ENCODE measurements around the gene LRCH1.
A peak's percentile ranks its signal among the peaks of the same experiment; 100 is the strongest.

LRCH1 gene

GRCh38 chr13:46551410-46552302, 1.3 kb upstream of the LRCH1 start:
- peak overlapping the region; percentile 98 for H3K4me3 ChIP-seq (ENCODE audit: extremely low read depth, insufficient read depth, low read length, poor library complexity, severe bottlenecking)

GRCh38 chr13:46552303-46552682, 677 bp upstream of the LRCH1 start:
- Histone ChIP-seq H3K36me3 (ENCODE audit: control insufficient read depth, insufficient read depth, low read length) (no peaks in the 10 kb centered on the region), H3K4me1 (ENCODE audit: control insufficient read depth, insufficient read depth, low read length, poor library complexity, severe bottlenecking) (peaks cover 15% of the 10 kb centered on the region), H3K27ac (ENCODE audit: low read depth, low read length, severe bottlenecking) (peak overlapping the region; percentile 64), H3K9me3 (ENCODE audit: control insufficient read depth, low read length) (no peaks in the 10 kb centered on the region), H3K4me3 (ENCODE audit: extremely low read depth, insufficient read depth, low read length, poor library complexity, severe bottlenecking) (peak overlapping the region; percentile 98)
- 70 to 79% methylated on average over 12 of the region's 12 CpGs for WGBS, 2 experiments (ENCODE audit: insufficient coverage in 2 of 2)

More at GRCh38 chr13:46551410-46552302, 1.3 kb upstream of the LRCH1 start:
- Histone ChIP-seq H3K27ac (ENCODE audit: low read depth, low read length, severe bottlenecking) (no peak overlapping the region), H3K4me1 (ENCODE audit: control insufficient read depth, insufficient read depth, low read length, poor library complexity, severe bottlenecking) (peaks cover 18% of the 10 kb centered on the region), H3K9me3 (ENCODE audit: control insufficient read depth, low read length) (no peaks in the 10 kb centered on the region), H3K36me3 (ENCODE audit: control insufficient read depth, insufficient read depth, low read length) (no peaks in the 10 kb centered on the region)
- WGBS, 2 experiments (ENCODE audit: insufficient coverage in 2 of 2) = 44 to 50% methylated on average over 10 to 18 of the region's 22 CpGs

- WGBS, 2 experiments (ENCODE audit: insufficient coverage in 2 of 2) = 1% methylated on average over 11 to 24 of the region's 34 CpGs
- Histone ChIP-seq H3K9me3 (ENCODE audit: control insufficient read depth, low read length) (no peaks in the 10 kb centered on the region), H3K27ac (ENCODE audit: low read depth, low read length, severe bottlenecking) (peak overlapping the region; percentile 80), H3K4me3 (ENCODE audit: extremely low read depth, insufficient read depth, low read length, poor library complexity, severe bottlenecking) (peak overlapping the region; percentile 98), H3K4me1 (ENCODE audit: control insufficient read depth, insufficient read depth, low read length, poor library complexity, severe bottlenecking) (peaks cover 17% of the 10 kb centered on the region), H3K36me3 (ENCODE audit: control insufficient read depth, insufficient read depth, low read length) (no peaks in the 10 kb centered on the region)
Measured at GRCh38 chr13:46553521-46553885, 533 bp downstream of the LRCH1 start.

GRCh38 chr13:46553886-46554858, 1.2 kb downstream of the LRCH1 start:
- Histone ChIP-seq H3K27ac (ENCODE audit: low read depth, low read length, severe bottlenecking) (peak overlapping the region; percentile 80), H3K4me1 (ENCODE audit: control insufficient read depth, insufficient read depth, low read length, poor library complexity, severe bottlenecking) (peaks cover 20% of the 10 kb centered on the region), H3K9me3 (ENCODE audit: control insufficient read depth, low read length) (no peaks in the 10 kb centered on the region), H3K4me3 (ENCODE audit: extremely low read depth, insufficient read depth, low read length, poor library complexity, severe bottlenecking) (peak overlapping the region; percentile 98), H3K36me3 (ENCODE audit: control insufficient read depth, insufficient read depth, low read length) (no peaks in the 10 kb centered on the region)
- WGBS, 2 experiments (ENCODE audit: insufficient coverage in 2 of 2) = 1% methylated on average over 55 to 70 of the region's 75 CpGs

- Histone ChIP-seq H3K36me3 (ENCODE audit: control insufficient read depth, insufficient read depth, low read length) (no peaks in the 10 kb centered on the region), H3K27ac (ENCODE audit: low read depth, low read length, severe bottlenecking) (no peak overlapping the region), H3K9me3 (ENCODE audit: control insufficient read depth, low read length) (no peaks in the 10 kb centered on the region), H3K4me3 (ENCODE audit: extremely low read depth, insufficient read depth, low read length, poor library complexity, severe bottlenecking) (peak overlapping the region; percentile 98), H3K4me1 (ENCODE audit: control insufficient read depth, insufficient read depth, low read length, poor library complexity, severe bottlenecking) (peaks cover 20% of the 10 kb centered on the region)
- WGBS, 2 experiments (ENCODE audit: insufficient coverage in 2 of 2) = 88 to 100% methylated on average over 1 of the region's 2 CpGs
Measured at GRCh38 chr13:46554951-46555350, 2.0 kb downstream of the LRCH1 start.

GRCh38 chr13:46555722-46556417, 2.9 kb downstream of the LRCH1 start:
- Histone ChIP-seq H3K36me3 (ENCODE audit: control insufficient read depth, insufficient read depth, low read length) (no peaks in the 10 kb centered on the region), H3K27ac (ENCODE audit: low read depth, low read length, severe bottlenecking) (no peak overlapping the region), H3K4me3 (ENCODE audit: extremely low read depth, insufficient read depth, low read length, poor library complexity, severe bottlenecking) (peak overlapping the region; percentile 98), H3K4me1 (ENCODE audit: control insufficient read depth, insufficient read depth, low read length, poor library complexity, severe bottlenecking) (peaks cover 20% of the 10 kb centered on the region), H3K9me3 (ENCODE audit: control insufficient read depth, low read length) (no peaks in the 10 kb centered on the region)
- 100% methylated on average over 1 of the region's 4 CpGs; no CpG with 5 or more reads in 1 of the 2 experiments for whole genome bisulfite sequencing, 2 experiments (ENCODE audit: insufficient coverage in 2 of 2)

- Histone ChIP-seq H3K4me1 (ENCODE audit: control insufficient read depth, insufficient read depth, low read length, poor library complexity, severe bottlenecking) (peaks cover 20% of the 10 kb centered on the region), H3K27ac (ENCODE audit: low read depth, low read length, severe bottlenecking) (no peak overlapping the region), H3K4me3 (ENCODE audit: extremely low read depth, insufficient read depth, low read length, poor library complexity, severe bottlenecking) (no peak overlapping the region), H3K36me3 (ENCODE audit: control insufficient read depth, insufficient read depth, low read length) (no peaks in the 10 kb centered on the region), H3K9me3 (ENCODE audit: control insufficient read depth, low read length) (no peaks in the 10 kb centered on the region)
- 100% methylated on average over 3 to 4 of the region's 6 CpGs for WGBS, 2 experiments (ENCODE audit: insufficient coverage in 2 of 2)
Measured at GRCh38 chr13:46556418-46556779, 3.4 kb downstream of the LRCH1 start.

GRCh38 chr13:46559272-46559805, 6.4 kb downstream of the LRCH1 start:
- Histone ChIP-seq H3K36me3 (ENCODE audit: control insufficient read depth, insufficient read depth, low read length) (peaks cover 13% of the 10 kb centered on the region), H3K4me3 (ENCODE audit: extremely low read depth, insufficient read depth, low read length, poor library complexity, severe bottlenecking) (no peak overlapping the region), H3K4me1 (ENCODE audit: control insufficient read depth, insufficient read depth, low read length, poor library complexity, severe bottlenecking) (peaks cover 10% of the 10 kb centered on the region), H3K27ac (ENCODE audit: low read depth, low read length, severe bottlenecking) (no peak overlapping the region), H3K9me3 (ENCODE audit: control insufficient read depth, low read length) (no peaks in the 10 kb centered on the region)
- WGBS, 2 experiments (ENCODE audit: insufficient coverage in 2 of 2) = 100% methylated on average over 1 of the region's 2 CpGs; no CpG with 5 or more reads in 1 of the 2 experiments

GRCh38 chr13:46560778-46561177, 7.8 kb downstream of the LRCH1 start:
- Histone ChIP-seq H3K9me3 (ENCODE audit: control insufficient read depth, low read length) (no peaks in the 10 kb centered on the region), H3K4me3 (ENCODE audit: extremely low read depth, insufficient read depth, low read length, poor library complexity, severe bottlenecking) (no peak overlapping the region), H3K4me1 (ENCODE audit: control insufficient read depth, insufficient read depth, low read length, poor library complexity, severe bottlenecking) (peaks cover 5% of the 10 kb centered on the region), H3K36me3 (ENCODE audit: control insufficient read depth, insufficient read depth, low read length) (peaks cover 13% of the 10 kb centered on the region), H3K27ac (ENCODE audit: low read depth, low read length, severe bottlenecking) (no peak overlapping the region)

- no peak overlapping the region for H3K4me3 ChIP-seq (ENCODE audit: extremely low read depth, insufficient read depth, low read length, poor library complexity, severe bottlenecking)
- H3K27ac ChIP-seq (ENCODE audit: low read depth, low read length, severe bottlenecking) = no peak overlapping the region
- peaks cover 5% of the 10 kb centered on the region for H3K4me1 ChIP-seq (ENCODE audit: control insufficient read depth, insufficient read depth, low read length, poor library complexity, severe bottlenecking)
- H3K36me3 ChIP-seq (ENCODE audit: control insufficient read depth, insufficient read depth, low read length) = peaks cover 13% of the 10 kb centered on the region
- no peaks in the 10 kb centered on the region for H3K9me3 ChIP-seq (ENCODE audit: control insufficient read depth, low read length)
- 89 to 92% methylated on average over 1 to 2 of the region's 2 CpGs for WGBS, 2 experiments (ENCODE audit: insufficient coverage in 2 of 2)
Measured at GRCh38 chr13:46561286-46561685, 8.3 kb downstream of the LRCH1 start.
